Superior temporal gyrus (tissue), 1 donor: ENCODE measurements around the gene TMEM132E.
A peak's percentile ranks its signal among the peaks of the same experiment; 100 is the strongest.

ENCODE experiments used
- DNase-seq: peaks from one replicate; pipeline ENCODE4 v3.0.0-alpha.2; 2016; ENCODE audit errors: extremely low spot score

TMEM132E gene

DNA sequence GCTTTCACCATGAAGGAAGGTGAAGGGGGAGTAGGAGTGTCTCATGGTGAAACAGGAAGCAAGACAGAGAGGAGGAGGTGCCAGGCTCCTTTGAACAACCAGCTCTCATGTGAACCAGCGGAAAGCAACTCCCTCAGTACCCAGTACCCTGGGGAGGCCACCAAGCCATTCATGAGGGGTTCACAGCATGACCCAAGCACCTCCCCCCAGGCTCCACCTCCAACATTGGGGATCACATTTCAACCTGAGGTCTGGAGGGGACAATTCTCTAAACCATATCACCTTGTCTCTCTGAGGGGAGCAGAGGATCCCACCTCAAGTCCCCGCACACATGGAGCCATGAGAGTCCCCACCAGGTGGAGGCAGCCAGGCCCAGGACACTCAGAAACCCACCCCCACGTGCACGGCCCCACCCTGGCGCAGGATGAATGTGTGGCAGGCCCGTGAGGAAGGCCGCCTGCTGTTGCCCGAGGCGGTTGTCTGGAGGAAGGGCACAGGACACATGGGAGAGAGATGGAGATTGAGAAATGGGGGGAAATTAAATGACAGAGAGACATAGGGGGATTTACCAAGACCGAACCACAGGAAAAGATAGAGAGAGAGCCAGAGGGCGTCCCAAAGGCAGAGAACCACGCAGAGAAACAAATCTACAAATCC, 85.9 kb downstream of the TMEM132E start:
- no peak for DNase-seq

DNA sequence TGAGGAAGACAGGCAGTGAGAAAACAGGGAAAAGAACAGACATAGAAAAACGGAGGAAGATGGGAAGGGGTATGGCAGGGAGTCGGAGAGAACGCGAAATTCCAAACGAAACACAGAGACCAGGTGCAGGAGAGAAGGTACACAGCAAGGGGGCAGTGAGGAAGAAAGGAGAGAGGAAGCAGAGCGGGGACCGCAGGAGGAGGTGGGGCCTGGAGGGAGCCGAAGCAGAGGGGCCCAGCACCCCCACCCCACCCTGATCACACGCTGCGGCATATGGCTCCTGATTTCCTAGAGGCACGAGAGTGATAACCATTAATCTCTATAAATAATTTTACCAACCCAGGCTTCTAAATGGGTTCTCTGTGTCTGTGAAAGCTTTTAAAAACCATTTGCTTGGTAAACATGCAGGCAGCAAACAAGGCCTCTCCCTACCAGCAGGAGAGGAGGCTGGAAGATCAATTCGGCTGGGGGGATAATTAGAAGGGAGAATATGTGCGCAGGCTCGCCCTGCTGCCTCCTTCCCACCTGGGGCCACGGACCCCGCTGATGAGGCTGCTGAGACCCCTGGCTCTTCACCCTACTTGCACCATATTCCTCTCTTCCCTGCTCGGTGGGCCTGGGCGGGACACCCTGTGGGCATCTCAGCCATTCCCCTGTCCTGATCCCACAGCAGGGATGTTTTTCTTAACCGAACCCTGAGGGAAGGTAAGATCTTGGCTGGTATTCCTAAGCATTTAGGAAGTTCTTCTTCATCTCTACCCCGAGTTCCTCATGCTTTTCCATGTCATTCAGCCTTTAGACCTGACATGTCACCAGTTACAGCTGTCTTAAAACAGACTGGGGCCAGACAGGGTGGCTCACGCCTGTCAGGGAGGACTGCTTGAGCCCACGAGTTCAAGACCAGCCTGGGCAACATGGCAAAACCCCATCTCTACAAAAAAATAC, 86.7 kb downstream of the TMEM132E start:
- no peak for DNase-seq

DNA sequence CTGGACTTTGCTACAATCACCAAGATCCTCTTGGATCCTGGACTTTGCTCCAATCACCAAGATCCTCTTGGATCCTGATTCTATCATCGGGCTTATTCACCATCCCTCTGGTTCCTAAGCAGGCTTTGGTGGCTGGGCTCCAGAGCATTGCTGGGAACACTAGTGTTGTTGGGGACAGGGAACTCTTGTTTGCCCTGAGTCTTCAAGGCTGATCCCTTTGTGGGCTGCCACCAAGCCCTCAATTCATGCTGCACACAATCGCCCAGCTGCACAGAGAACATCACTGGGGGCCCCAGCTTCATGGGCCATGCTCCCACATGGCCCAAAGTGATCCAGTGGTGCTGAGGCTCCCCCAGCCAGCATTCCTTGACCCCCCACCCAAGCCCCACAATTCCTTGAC, 88.3 kb downstream of the TMEM132E start:
- DNase-seq = peak; percentile 44

DNA sequence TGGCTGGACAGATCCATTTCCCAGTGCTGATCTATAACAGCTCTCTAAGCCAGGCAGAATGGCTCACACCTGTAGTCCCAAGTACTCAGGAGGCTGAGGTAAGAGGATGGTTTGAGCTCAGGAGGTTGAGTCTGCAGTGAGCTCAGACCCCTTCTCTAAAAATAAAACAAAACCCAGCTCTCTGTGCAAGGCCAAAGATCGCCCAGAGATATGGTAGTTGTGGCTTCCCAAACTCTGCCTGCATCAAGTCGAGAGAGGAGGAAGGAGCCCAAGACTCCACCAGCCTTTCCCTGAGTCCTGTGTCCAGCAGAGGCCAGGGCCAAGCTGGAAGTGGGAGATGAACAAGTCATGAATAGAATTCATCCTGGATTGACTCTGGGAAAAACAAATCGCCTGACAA, 88.8 kb downstream of the TMEM132E start:
- DNase-seq = no peak

DNA sequence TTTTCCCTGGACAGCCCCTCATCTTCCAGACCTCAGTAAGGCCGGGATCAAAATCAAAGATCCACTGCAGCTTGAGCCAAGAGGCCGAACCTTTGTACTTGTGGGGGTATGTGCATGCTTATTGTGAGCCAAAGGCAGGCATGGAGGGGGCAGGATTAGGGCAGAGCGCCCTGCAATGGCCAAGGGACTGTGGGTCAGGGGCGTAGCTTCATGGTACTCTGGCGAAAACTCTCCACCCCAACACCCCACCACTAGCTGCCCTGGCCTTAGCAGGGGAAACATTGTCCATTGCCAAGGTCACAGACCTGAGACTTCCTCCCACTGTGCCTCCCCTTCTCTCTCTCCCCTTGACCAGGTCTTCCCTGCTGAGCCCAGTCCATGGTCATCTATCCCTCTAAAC, 90.1 kb downstream of the TMEM132E start:
- no peak for DNase-seq

DNA sequence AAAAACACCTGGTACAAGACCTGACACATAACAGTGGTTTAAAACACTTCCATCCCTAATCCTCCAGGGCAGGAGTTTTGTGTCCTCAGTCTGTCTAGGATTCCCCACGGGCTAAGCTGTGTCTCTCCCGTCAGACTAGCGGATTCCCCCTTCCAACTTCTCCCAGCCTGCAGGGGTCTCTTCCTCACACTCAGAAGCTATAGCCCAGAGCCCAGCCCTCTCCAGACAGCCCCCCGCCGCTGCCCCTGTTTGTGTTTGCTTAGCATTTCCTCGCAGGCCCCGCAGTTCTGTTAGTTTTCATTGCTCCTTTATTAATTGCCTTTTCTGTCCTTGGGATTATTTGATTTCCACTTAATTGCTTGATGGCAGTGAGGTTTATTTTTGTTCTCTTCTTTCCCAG, 91.2 kb downstream of the TMEM132E start:
- DNase-seq = no peak

DNA sequence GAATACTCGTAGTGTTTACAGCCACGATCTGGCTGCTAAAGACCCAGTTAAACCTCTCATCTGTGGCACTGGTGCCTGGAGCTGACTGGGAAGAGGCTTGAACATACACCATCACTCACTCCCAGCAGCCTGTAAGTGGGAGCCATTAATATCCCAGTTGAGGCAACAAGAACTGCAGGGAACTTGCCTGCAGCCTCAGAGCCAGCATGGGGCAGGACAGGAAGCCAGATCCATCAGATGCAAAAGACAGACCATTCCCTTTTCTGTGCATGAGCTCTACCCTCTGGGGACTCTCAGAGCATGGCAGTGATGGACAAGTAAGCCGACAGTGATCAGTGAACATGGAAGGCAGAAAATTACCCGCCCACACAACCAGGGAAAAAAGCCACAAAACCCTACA, 91.8 kb downstream of the TMEM132E start:
- no peak for DNase-seq

DNA sequence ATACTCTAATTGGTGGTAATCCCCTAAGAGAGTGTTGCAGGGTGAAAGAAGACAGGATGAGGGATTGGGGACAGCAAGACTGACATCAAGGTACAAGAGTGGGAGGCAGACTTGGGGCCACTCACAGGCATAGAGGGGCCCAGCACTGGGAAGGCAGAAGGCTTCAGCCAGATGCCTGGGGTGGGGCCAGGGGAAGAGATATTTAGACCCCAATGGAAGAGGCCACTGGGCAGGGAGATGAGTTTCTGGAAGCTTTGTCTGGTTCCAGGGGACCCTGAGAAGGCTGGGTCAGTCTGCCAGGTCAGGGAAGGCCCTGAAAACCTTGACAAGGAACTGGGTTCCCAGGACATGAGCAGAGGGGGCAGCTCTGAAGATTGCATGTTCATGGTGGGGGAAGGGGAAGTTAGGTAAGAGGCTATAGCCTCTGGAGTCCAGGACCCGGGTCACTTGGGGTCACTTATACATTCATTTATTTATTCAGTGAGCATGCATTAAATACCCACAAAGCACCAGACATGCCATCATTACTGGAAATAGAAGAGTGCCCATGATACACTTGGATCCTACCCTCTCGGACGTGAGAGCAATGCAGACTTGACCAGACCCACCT, 92.9 kb downstream of the TMEM132E start:
- no peak for DNase-seq

DNA sequence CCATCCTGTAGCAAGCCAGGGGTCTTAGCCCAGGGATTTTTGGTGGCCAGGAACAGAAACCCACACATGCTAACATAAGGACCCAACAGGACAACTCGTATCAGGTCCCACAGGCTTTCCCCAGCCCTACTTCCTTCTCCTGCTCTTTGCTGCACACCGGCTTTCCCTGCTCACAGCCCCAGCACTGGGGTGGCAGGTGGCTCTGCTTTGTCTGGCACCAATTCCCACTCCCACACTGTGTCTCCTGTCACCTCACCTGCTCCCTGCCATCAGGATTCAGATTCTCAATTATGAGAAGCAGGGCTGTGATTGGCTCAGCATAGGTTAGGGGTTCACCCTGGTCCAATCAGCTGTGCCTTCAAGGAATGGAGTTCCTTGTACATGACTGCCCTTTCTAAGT, 94.1 kb downstream of the TMEM132E start:
- DNase-seq = no peak

DNA sequence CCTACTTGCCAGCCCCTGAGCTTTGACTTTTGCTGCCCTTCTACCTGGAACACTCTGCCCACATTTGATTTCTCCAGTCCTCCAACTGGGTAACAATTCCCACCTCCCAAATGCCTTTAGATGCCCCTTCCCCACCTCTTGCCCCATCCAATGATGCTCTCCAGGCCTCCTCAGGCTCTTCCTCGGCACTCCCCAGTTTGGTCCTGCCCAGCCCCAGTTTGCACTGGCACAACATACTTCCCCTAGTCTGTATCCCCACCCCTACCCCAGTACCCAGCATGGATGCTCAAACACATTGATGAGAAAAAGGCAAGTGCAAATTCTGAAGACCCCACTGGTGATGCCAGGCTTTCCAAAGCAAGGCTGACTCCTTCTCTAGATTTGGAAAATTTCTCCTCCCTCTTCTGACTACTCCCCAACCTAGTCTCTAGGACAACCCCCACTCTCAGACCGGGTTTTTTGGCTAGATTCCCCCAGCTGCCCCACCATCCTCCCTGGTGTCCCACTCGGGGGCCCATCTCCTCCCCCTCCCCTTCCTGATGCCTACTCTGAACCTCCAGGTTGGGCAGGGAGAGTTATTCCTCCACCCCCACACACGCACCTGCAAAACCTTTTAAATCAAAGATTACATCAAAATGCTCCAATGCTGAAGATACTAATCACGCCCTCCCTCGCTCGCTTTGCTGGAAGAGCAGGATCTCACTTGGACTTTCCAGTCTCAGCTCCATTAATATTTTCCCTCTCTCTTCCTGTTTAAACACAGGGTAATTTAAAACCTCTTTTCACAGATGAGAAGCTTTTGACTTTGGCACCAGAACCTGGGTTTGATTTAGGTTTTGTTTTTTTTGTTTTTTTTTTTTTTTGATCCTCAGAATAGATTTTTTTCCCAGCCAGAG, 94.9 kb downstream of the TMEM132E start:
- no peak for DNase-seq

DNA sequence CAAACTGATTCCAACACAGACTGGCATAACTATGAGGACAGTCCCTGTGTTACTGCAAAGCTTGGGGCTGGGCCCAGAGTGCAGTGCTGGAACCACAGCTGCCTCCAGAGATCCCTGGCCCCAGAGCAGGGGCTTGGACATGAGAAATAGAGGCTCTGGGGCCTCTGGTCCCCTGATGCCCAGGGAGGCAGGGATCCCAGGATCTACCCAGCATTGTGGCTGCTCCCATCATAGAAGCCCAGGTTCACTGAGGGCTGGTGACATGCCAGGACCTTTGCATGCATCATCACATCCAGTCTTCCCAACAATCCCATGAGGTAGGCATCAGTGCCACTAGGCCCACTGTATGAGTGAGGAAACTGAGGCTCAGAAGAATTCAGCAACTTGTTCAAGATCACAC, 95.8 kb downstream of the TMEM132E start:
- no peak for DNase-seq

DNA sequence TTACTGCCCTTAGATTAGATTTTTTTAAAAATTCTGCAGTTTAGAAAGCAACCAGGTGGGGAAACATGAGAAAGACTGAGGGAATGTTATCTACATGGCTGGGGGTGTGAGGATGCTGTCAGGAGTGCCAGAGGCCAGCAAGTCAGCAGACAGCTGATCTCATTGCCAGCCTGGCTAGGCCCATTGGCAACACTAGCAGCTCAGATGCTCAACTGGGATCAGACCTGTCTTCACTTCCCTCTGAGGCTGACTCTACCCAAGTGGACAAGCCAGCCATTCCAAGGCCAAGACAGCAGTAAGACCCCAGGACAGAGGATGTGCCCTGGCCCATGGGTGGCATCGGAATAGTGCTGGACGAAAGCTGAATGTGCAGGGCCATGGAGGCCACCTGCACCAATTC, 96.2 kb downstream of the TMEM132E start:
- DNase-seq = no peak

DNA sequence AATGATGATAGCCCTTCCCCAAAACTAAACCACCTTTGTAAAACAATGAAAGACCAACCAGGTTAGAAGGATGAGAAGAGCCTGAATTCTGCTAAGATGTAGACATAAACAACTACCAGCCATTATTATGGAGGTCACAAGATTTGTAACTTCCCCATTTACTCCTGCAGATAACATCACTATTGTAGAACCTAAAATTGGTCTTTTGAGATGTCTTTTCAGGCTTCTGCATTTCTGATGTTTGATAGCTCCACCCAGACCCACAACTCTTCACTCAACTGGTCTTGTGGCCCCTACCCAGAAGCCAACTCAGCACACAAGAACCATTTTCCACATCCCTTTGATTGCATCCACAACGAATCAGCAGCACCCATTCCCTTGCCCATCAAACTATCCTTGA, 100.8 kb downstream of the TMEM132E start:
- no peak for DNase-seq

DNA sequence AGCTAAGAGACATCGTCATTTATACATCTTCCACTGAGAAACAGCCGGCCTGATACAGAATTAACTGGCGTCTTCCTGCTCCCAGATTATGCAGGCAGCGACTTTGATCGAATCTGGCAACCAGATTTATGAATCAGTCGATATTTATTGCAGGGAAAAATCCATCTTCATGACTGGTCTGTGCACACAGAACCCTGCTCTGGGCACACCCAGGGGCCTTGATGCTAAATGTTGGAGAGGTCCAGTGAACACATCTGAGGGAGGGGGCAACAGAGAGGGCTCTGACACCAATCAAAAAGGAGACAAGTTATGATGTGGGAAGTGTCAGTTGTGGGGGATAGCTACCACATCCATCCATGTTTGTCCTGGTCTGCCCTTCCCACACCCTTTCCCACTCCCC, 102.9 kb downstream of the TMEM132E start:
- DNase-seq = no peak

DNA sequence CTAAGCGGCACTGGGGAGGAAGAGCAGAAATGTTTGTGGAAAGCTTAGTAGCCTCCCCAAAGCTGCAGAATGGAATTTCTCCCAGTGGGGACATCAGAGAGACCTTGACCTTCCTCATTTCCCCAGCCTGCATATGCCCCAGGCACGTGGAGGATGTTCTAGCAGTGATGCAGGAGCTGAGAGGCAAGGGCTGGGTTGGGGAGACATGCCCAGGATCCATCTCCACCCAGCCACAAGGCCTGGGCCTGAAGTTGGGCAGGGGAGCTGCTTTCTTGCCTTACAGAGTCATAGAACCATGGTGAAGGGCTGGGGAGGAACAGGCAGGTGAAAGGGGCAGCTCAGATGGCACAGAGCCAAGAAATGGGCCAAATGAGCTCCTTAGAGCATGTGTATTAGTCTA, 104.0 kb downstream of the TMEM132E start:
- DNase-seq = no peak
